K562 (cell line): Measurements from ENCODE around the gene B3GALT4. TPM values are rescaled to one million over a fixed set of nuclear protein-coding genes. Genes with fewer than 3 reads are reported as not detected.

Experiments
- FIP1L1 ChIP-seq: fragments of 200-400 bp; formaldehyde crosslinking; IDR thresholded peaks from 2 replicates; pipeline ENCODE4 v1.6.1; 2018; ENCODE audit warnings: mild to moderate bottlenecking, low read depth, low read length; ENCODE audit not compliant: poor library complexity, severe bottlenecking
- POU5F1 ChIP-seq: fragments of 150-350 bp; IDR thresholded peaks from 2 replicates; pipeline ENCODE4 v1.6.1; 2014; ENCODE audit warnings: borderline replicate concordance, low read length, low read depth, mild to moderate bottlenecking; ENCODE audit not compliant: partially characterized antibody
- RFX5 ChIP-seq: IDR thresholded peaks from 2 replicates; pipeline ENCODE4 v1.6.1; 2011; ENCODE audit warnings: low read depth, mild to moderate bottlenecking, improper control_type of control experiment, low read length
- RREB1 ChIP-seq: fragments of 250-450 bp; sonication (Bioruptor Pico); IDR thresholded peaks from 2 replicates; pipeline ENCODE4 v1.4.0; 2020
- SNAPC5 ChIP-seq: fragments of 250-450 bp; sonication (Bioruptor Pico); IDR thresholded peaks from 2 replicates; pipeline ENCODE4 v1.8.0; 2021; ENCODE audit warnings: moderate library complexity, mild to moderate bottlenecking, inconsistent platforms
- TGIF2 ChIP-seq: sonication (generic); formaldehyde crosslinking; IDR thresholded peaks from 2 replicates; pipeline ENCODE4 v1.8.1; 2022; ENCODE audit warnings: mild to moderate bottlenecking, missing genetic modification reagents, moderate library complexity
- ZBTB9 ChIP-seq: fragments of 450-650 bp; formaldehyde crosslinking; IDR thresholded peaks from 2 replicates; pipeline ENCODE4 v1.4.0; 2020; ENCODE audit warnings: mild to moderate bottlenecking, moderate library complexity
- ZFPM2 ChIP-seq: fragments of 250-450 bp; sonication (Bioruptor Pico); IDR thresholded peaks from 2 replicates; pipeline ENCODE4 v1.5.1; 2022; ENCODE audit warnings: mild to moderate bottlenecking
- ZNF134 ChIP-seq: fragments of 250-450 bp; sonication (Bioruptor Pico); conservative IDR thresholded peaks from 2 replicates; pipeline ENCODE4 v1.4.0; 2020
- ZNF407 ChIP-seq: fragments of 450-650 bp; IDR thresholded peaks from 2 replicates; pipeline ENCODE4 v1.6.1; 2016; ENCODE audit warnings: low read depth
- ZNF408 ChIP-seq: fragments of 250-450 bp; sonication (Bioruptor Pico); IDR thresholded peaks from 2 replicates; pipeline ENCODE4 v1.4.0; 2020; ENCODE audit warnings: low read depth, mild to moderate bottlenecking, moderate library complexity
- polyA plus RNA-seq, 8 experiments: library from polyadenylated mRNA; depleted of rRNA in 4 of 8; stranded (reverse) in 5 of 8; unstranded in 3 of 8; fragments of >200 nt; fragmentation: Nextera tagmentation in 2 of 8; fragmentation: Illumina TruSeq in 1 of 8; extraction: Ambion mirVana in 2 of 8; extraction: Trizol in 1 of 8; gene quantifications; 2 replicates each; pipeline versions ENCODE4 v1.2.1 to v1.2.3, GENCODE V29; 2011 to 2014; ENCODE audit warnings: inconsistent platforms in 1 of 8, missing spikeins in 1 of 8
- total RNA-seq, 7 experiments: library from RNA; depleted of rRNA in 6 of 7; stranded (reverse); fragments of >200 nt in 6 of 7; fragmentation: Illumina TruSeq in 2 of 7; extraction: Trizol in 2 of 7; gene quantifications; 2 replicates each; pipeline versions ENCODE4 v1.2.1 to v1.2.3, GENCODE V29; 2011 to 2021; ENCODE audit warnings: low replicate concordance in 1 of 7

B3GALT4 gene
- total and polyA plus RNA-seq, 9 of the 15 experiments (the other 6 are each of a cell fraction or from before 2014, with no cell fraction given), result 0.11 to 1.3 (median 0.53) TPM; not detected in 1

GRCh38 chr6:33277663-33278391 is 904 bp downstream of the B3GALT4 start (continued):
- no peak for TF ChIP-seq ZNF407
- no peak for TF ChIP-seq ZNF408 (CRISPR knock-in tag)
- no peak for TF ChIP-seq RFX5
- TF ChIP-seq POU5F1, result no peak
- TF ChIP-seq ZFPM2, result no peak
- no peak for TF ChIP-seq RREB1 (CRISPR knock-in tag)
- no peak for TF ChIP-seq TGIF2 (CRISPR knock-in tag)
- no peak for TF ChIP-seq FIP1L1
- TF ChIP-seq ZBTB9 (CRISPR knock-in tag), result no peak
- TF ChIP-seq SNAPC5 (CRISPR knock-in tag), result no peak
- TF ChIP-seq ZNF134, result no peak
